ENCODE results near the gene UNC5A.

Gene UNC5A

GRCh38 chr5:176810081-176810597 lies at the start of gene UNC5A:
Gene UNC5A (plus strand): TSS chr5:176810559. CDS start chr5:176810751, 192 bp downstream.
- DNase-seq (ENCODE audit: low read depth), result no peak

GRCh38 chr5:176761755-176762154 lies 48.6 kb upstream of the UNC5A start:
- no peak for DNase-seq (ENCODE audit: low read depth)

- DNase-seq (ENCODE audit: low read depth), result no peak
These were observed 47.9 kb upstream of the UNC5A start for GRCh38 chr5:176762489-176762888.

- no peak for DNase-seq (ENCODE audit: low read depth)
These were observed 44.7 kb upstream of the UNC5A start for GRCh38 chr5:176765687-176766086.

GRCh38 chr5:176768174-176768970 lies 42.0 kb upstream of the UNC5A start:
- DNase-seq (ENCODE audit: low read depth), result no peak

GRCh38 chr5:176769911-176770310 lies 40.4 kb upstream of the UNC5A start:
- DNase-seq (ENCODE audit: low read depth), result no peak

GRCh38 chr5:176770431-176770830 lies 39.9 kb upstream of the UNC5A start:
- no peak for DNase-seq (ENCODE audit: low read depth)

- DNase-seq (ENCODE audit: low read depth), result no peak
These were observed 39.1 kb upstream of the UNC5A start for GRCh38 chr5:176771102-176771845.

- no peak for DNase-seq (ENCODE audit: low read depth)
These were observed 37.8 kb upstream of the UNC5A start for GRCh38 chr5:176772271-176773210.

GRCh38 chr5:176773408-176774035 lies 36.8 kb upstream of the UNC5A start:
- DNase-seq (ENCODE audit: low read depth), result no peak

GRCh38 chr5:176774216-176775171 lies 35.9 kb upstream of the UNC5A start:
- DNase-seq (ENCODE audit: low read depth), result no peak

- DNase-seq (ENCODE audit: low read depth), result no peak
These were observed 35.0 kb upstream of the UNC5A start for GRCh38 chr5:176775409-176775808.

GRCh38 chr5:176776141-176776865 lies 34.1 kb upstream of the UNC5A start:
- no peak for DNase-seq (ENCODE audit: low read depth)

GRCh38 chr5:176776916-176777315 lies 33.4 kb upstream of the UNC5A start:
- no peak for DNase-seq (ENCODE audit: low read depth)

- no peak for DNase-seq (ENCODE audit: low read depth)
These were observed 31.4 kb upstream of the UNC5A start for GRCh38 chr5:176778921-176779465.

GRCh38 chr5:176779537-176779936 lies 30.8 kb upstream of the UNC5A start:
- DNase-seq (ENCODE audit: low read depth), result no peak

GRCh38 chr5:176780176-176781053 lies 29.9 kb upstream of the UNC5A start:
- no peak for DNase-seq (ENCODE audit: low read depth)

GRCh38 chr5:176781054-176781375 lies 29.3 kb upstream of the UNC5A start:
- DNase-seq (ENCODE audit: low read depth), result no peak

Measured in non-pigmented ciliary epithelial cell (primary cell).